Stomach (tissue), 4 donors: ENCODE results near the gene STON2.
"Not testable (repeated sequence)": the region's sequence is repeated elsewhere in the genome, so short reads cannot be mapped to it uniquely, and the experiment has no call there.

Experiments
- CTCF ChIP-seq, 7 experiments: fragments of 450-650 bp in 4 of 7; fragments of 200-600 bp in 3 of 7; sonication (generic) in 3 of 7; IDR thresholded peaks; one replicate each; pipeline ENCODE4 v1.5.1; 2016 to 2019; ENCODE audit warnings: antibody characterized with exemption in 7 of 7, control low read depth in 2 of 7, mild to moderate bottlenecking in 1 of 7
- POLR2A ChIP-seq, 4 donors: fragments of 450-650 bp; IDR thresholded peaks; one replicate each; pipeline ENCODE4 v1.6.1; 2016; ENCODE audit warnings: antibody characterized with exemption in 4 of 4, control low read depth in 2 of 4, mild to moderate bottlenecking in 1 of 4, moderate library complexity in 1 of 4

- TF ChIP-seq CTCF, POLR2A (IDR thresholded peaks at IDR 0.05): not testable (repeated sequence)
These were observed 176.3 kb downstream of the STON2 start for GRCh38 chr14:81223788-81224187.
